H1 (cell line): ENCODE data around the gene NR2F6. TPM values are rescaled to one million over a fixed set of nuclear protein-coding genes. Genes with fewer than 3 reads are reported as not detected.

Source experiments
- CTCF ChIA-PET: fragments of 300-600 bp; sonication (Branson Sonifier 250); formaldehyde crosslinking; loops from one replicate; lab custom pipeline; 2021; ENCODE audit not compliant: partially characterized antibody; lab: Charles Lee
- POLR2A ChIA-PET: fragments of 300-600 bp; sonication (Branson Sonifier 250); formaldehyde crosslinking; loops from one replicate; lab custom pipeline; 2021; ENCODE audit warnings: inconsistent platforms; ENCODE audit not compliant: partially characterized antibody; lab: Charles Lee
- DNase-seq, 2 experiments: peaks; one replicate each; pipeline versions ENCODE4 v3.0.0 to v3.0.0-alpha.2; 2010 to 2022; ENCODE audit warnings: low spot score in 2 of 2, low read depth in 1 of 2, mixed read lengths in 1 of 2
- FAIRE-seq: peaks from 2 replicates; lab custom pipeline; 2011; peaks lifted over from hg19 to GRCh38; lab: Jason Lieb, UNC
- H2AFZ ChIP-seq: 2 replicates; pipeline ENCODE4 v1.8.1; 2012; ENCODE audit warnings: low read length, inconsistent platforms
- H2AK5ac ChIP-seq: 2 replicates; pipeline ENCODE4 v1.6.1; 2013; ENCODE audit warnings: low read depth, low read length
- H2BK120ac ChIP-seq: replicated peaks from 2 replicates; pipeline ENCODE3; 2013; ENCODE audit warnings: low read depth, low read length, inconsistent platforms
- H2BK12ac ChIP-seq: 2 replicates; pipeline ENCODE4 v1.6.1; 2013; ENCODE audit warnings: low read depth, low read length
- H2BK15ac ChIP-seq: 2 replicates; pipeline ENCODE4 v1.6.1; 2013; ENCODE audit warnings: low read length
- H2BK20ac ChIP-seq: 2 replicates; pipeline ENCODE4 v1.6.1; 2013; ENCODE audit warnings: low read length
- H2BK5ac ChIP-seq: 2 replicates; pipeline ENCODE4 v1.6.1; 2013; ENCODE audit warnings: low read depth, low read length
- H3K14ac ChIP-seq: 2 replicates; pipeline ENCODE4 v1.6.1; 2013; ENCODE audit warnings: inconsistent platforms; ENCODE audit not compliant: insufficient read length
- H3K18ac ChIP-seq: 2 replicates; pipeline ENCODE4 v1.6.1; 2013; ENCODE audit warnings: low read length; ENCODE audit errors: extremely low read depth
- H3K23ac ChIP-seq: 2 replicates; pipeline ENCODE4 v1.6.1; 2013; ENCODE audit warnings: inconsistent platforms; ENCODE audit not compliant: insufficient read length
- H3K23me2 ChIP-seq: 2 replicates; pipeline ENCODE4 v1.6.1; 2013; ENCODE audit warnings: low read depth, low read length
- H3K27ac ChIP-seq: 2 replicates; pipeline ENCODE4 v1.6.1; 2011; ENCODE audit warnings: low read depth, low read length, inconsistent platforms
- H3K27me3 ChIP-seq, 4 experiments: replicated peaks in 1 of 4; 1 replicate in 1 of 4; 2 replicates in 3 of 4; pipeline versions ENCODE4 v1.6.1 to v1.8.1; 2011 to 2013; ENCODE audit warnings: low read length in 3 of 4, mild to moderate bottlenecking in 3 of 4, inconsistent platforms in 2 of 4, mixed read lengths in 2 of 4, moderate library complexity in 1 of 4; ENCODE audit not compliant: control insufficient read depth in 3 of 4, insufficient read depth in 3 of 4; ENCODE audit errors: extremely low read depth in 1 of 4
- H3K36me3 ChIP-seq, 4 experiments: 2 replicates each; pipeline versions ENCODE4 v1.6.1 to v1.8.1; 2011 to 2013; ENCODE audit warnings: mild to moderate bottlenecking in 4 of 4, low read length in 3 of 4, moderate library complexity in 2 of 4, control low read depth in 1 of 4, inconsistent platforms in 1 of 4; ENCODE audit not compliant: insufficient read depth in 4 of 4, control insufficient read depth in 2 of 4
- H3K4ac ChIP-seq: replicated peaks from 2 replicates; pipeline ENCODE3; 2013; ENCODE audit warnings: low read length, low read depth, mixed read lengths, inconsistent platforms; ENCODE audit not compliant: insufficient read length
- H3K4me1 ChIP-seq, 4 experiments: replicated peaks in 1 of 4; 1 replicate in 1 of 4; 2 replicates in 3 of 4; pipeline versions ENCODE4 v1.6.1 to v1.8.1; 2011 to 2013; ENCODE audit warnings: low read length in 3 of 4, inconsistent platforms in 2 of 4, mixed read lengths in 1 of 4; ENCODE audit not compliant: insufficient read depth in 4 of 4, control insufficient read depth in 3 of 4
- H3K4me2 ChIP-seq, 2 experiments: 2 replicates each; pipeline versions ENCODE4 v1.6.1 to v1.8.1; 2011 to 2013; ENCODE audit warnings: low read depth in 2 of 2, low read length in 2 of 2, control low read depth in 1 of 2, inconsistent platforms in 1 of 2, mild to moderate bottlenecking in 1 of 2; ENCODE audit not compliant: insufficient read depth in 1 of 2
- H3K4me3 ChIP-seq, 4 experiments: fragments of 200-600, 300-600 bp in 1 of 4; sonication (generic), shearing (Covaris generic), sonication (Bioruptor Twin) in 1 of 4; 2 replicates each; pipeline versions ENCODE4 v1.5.1 to v1.8.1; 2011 to 2016; ENCODE audit warnings: low read length in 4 of 4, low read depth in 3 of 4, control low read depth in 2 of 4, inconsistent platforms in 2 of 4, mild to moderate bottlenecking in 2 of 4, mixed read lengths in 1 of 4, moderate library complexity in 1 of 4; ENCODE audit not compliant: insufficient read depth in 2 of 4; ENCODE audit errors: extremely low read depth in 1 of 4
- H3K56ac ChIP-seq: replicated peaks from 2 replicates; pipeline ENCODE3; 2013; ENCODE audit warnings: low read depth, mild to moderate bottlenecking, mixed read lengths, low read length, inconsistent platforms; ENCODE audit not compliant: insufficient read length
- H3K79me1 ChIP-seq: 2 replicates; pipeline ENCODE4 v1.6.1; 2013; ENCODE audit warnings: low read depth, low read length, control low read depth
- H3K79me2 ChIP-seq, 2 experiments: 2 replicates each; pipeline versions ENCODE4 v1.6.1 to v1.8.1; 2012 to 2013; ENCODE audit warnings: low read length in 2 of 2, mild to moderate bottlenecking in 2 of 2, inconsistent platforms in 1 of 2; ENCODE audit not compliant: insufficient read depth in 2 of 2, control insufficient read depth in 1 of 2
- H3K9ac ChIP-seq, 4 experiments: replicated peaks in 1 of 4; 1 replicate in 1 of 4; 2 replicates in 3 of 4; pipeline versions ENCODE4 v1.6.1 to v1.8.1; 2011 to 2013; ENCODE audit warnings: low read depth in 3 of 4, low read length in 3 of 4, control low read depth in 2 of 4, mild to moderate bottlenecking in 2 of 4, moderate library complexity in 2 of 4, inconsistent platforms in 1 of 4; ENCODE audit errors: extremely low read depth in 1 of 4
- H3K9me3 ChIP-seq, 2 experiments: 2 replicates each; pipeline versions ENCODE4 v1.6.1 to v1.8.1; 2012 to 2013; ENCODE audit warnings: mild to moderate bottlenecking in 2 of 2, moderate library complexity in 2 of 2, control low read depth in 1 of 2, inconsistent platforms in 1 of 2, low read depth in 1 of 2, low read length in 1 of 2, mixed read lengths in 1 of 2; ENCODE audit not compliant: insufficient read depth in 2 of 2
- H4K20me1 ChIP-seq, 2 experiments: replicated peaks in 1 of 2; 2 replicates each; pipeline versions ENCODE3 to v1.8.1; 2011 to 2013; ENCODE audit warnings: inconsistent platforms in 2 of 2, low read length in 2 of 2, mild to moderate bottlenecking in 1 of 2; ENCODE audit not compliant: insufficient read depth in 2 of 2, control insufficient read depth in 1 of 2
- H4K5ac ChIP-seq: 2 replicates; pipeline ENCODE4 v1.6.1; 2013; ENCODE audit warnings: low read length, low read depth, mixed read lengths, inconsistent platforms; ENCODE audit not compliant: insufficient read length
- H4K8ac ChIP-seq: 2 replicates; pipeline ENCODE4 v1.8.0; 2013; ENCODE audit warnings: mild to moderate bottlenecking, moderate library complexity, low read length, inconsistent platforms; ENCODE audit not compliant: insufficient read depth; ENCODE audit errors: extremely low read depth
- H4K91ac ChIP-seq: replicated peaks from 2 replicates; pipeline ENCODE3; 2013; ENCODE audit warnings: low read length, mixed read lengths, inconsistent platforms; ENCODE audit not compliant: insufficient read length
- EZH2 ChIP-seq: fragments of 200-600 bp; sonication (generic); IDR thresholded peaks from 2 replicates; pipeline ENCODE4 v1.7.1; 2012; ENCODE audit warnings: low read depth, mild to moderate bottlenecking, moderate library complexity, low read length, inconsistent platforms; ENCODE audit not compliant: severe bottlenecking
- KDM5A ChIP-seq: fragments of 200-600 bp; IDR thresholded peaks from 2 replicates; pipeline ENCODE4 v1.7.1; 2012; ENCODE audit warnings: mild to moderate bottlenecking, low read length, inconsistent platforms, mixed read lengths
- POLR2AphosphoS5 ChIP-seq: IDR thresholded peaks from 2 replicates; pipeline ENCODE4 v1.6.1; 2011; ENCODE audit warnings: low read depth, low read length
- SP1 ChIP-seq: IDR thresholded peaks from 2 replicates; pipeline ENCODE4 v1.6.1; 2011; ENCODE audit warnings: low read depth, low read length
- SRF ChIP-seq: IDR thresholded peaks from 2 replicates; pipeline ENCODE4 v1.6.1; 2011; ENCODE audit warnings: mild to moderate bottlenecking, low read depth, low read length, moderate library complexity
- WGBS, 2 experiments: shearing (Covaris generic) in 1 of 2; methylation state at CpG; one replicate each; pipeline versions ENCODE4 v1.1.6 to v1.1.7; 2013 to 2015; ENCODE audit warnings: low lambda C conversion rate in 2 of 2, mixed read lengths in 2 of 2, inconsistent platforms in 1 of 2, low coverage in 1 of 2, missing lambda C conversion rate in 1 of 2; ENCODE audit not compliant: insufficient replicate concordance in 2 of 2, insufficient coverage in 1 of 2, insufficient read length in 1 of 2; ENCODE audit errors: extremely low coverage in 1 of 2, missing lambda C conversion rate in 1 of 2; 5-methylcytosine and 5-hydroxymethylcytosine counted together
- polyA plus RNA-seq, 7 experiments: library from polyadenylated mRNA; depleted of rRNA in 3 of 7; stranded (reverse) in 5 of 7; unstranded in 2 of 7; fragments of >200 nt in 5 of 7; fragments of 200-250 nt in 2 of 7; gene quantifications; 1 replicate in 5 of 7; 2 replicates in 1 of 7; 4 replicates in 1 of 7; pipeline versions ENCODE4 v1.2.1 to v1.2.3, GENCODE V29; 2011 to 2013; ENCODE audit warnings: missing spikeins in 2 of 7, mixed read lengths in 2 of 7
- total RNA-seq: library from RNA; stranded (reverse); fragmentation: NEBNext Ultra II Directional; extraction: Animal tissue kit (Norgen Biotek cat#: 25700); gene quantifications from 2 replicates; pipeline ENCODE4 v1.2.1, GENCODE V29; 2021

NR2F6 gene
- total and polyA plus RNA-seq, 2 of the 8 experiments (the other 6 are each of a cell fraction or from before 2014, with no cell fraction given) = 99.7 to 114 TPM

DNA sequence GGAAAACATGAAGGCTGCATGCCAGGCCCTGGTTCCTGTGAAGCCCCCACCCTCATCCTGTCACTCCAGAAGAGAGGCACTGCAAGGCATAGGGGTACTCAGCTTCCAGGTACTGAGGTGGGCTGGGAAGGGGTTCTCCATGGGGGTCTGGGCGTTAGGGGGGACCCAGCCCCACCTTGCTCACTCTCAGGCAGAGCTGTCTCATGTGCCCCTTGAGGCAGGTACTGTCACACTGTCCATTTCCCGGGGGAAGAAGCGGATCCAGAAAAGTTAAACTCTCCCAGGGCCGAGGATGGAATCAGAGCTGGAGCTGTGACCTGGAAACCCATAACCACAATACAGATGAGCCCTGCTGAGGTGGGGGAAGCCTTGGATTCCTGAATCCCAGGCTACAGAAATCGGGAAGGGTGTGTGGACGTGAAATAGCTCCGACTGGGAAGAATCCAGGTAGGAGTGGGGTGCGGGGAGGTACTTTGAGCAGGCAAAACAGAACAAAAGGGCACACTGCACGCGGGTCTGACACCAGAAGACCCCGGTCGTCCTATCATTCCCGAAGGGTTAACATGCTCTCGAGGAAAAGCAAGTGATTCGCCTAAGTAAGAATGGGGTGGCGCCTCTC lies 31.1 kb downstream of the NR2F6 start:
- CTCF ChIA-PET = interaction anchor here (0.6 to 1.8 kb wide), 7 partner anchors 9 to 94 kb away, joined by 3 to 5 read pairs (median 3); partner anchors contain the start of gene DDA1
- H3K27ac ChIP-seq = peak overlapping the region; percentile 98
- peak overlapping the region; percentile 84 for H2BK5ac ChIP-seq
- H3K36me3 ChIP-seq = peaks cover 4 to 13% (median 8%) of the 10 kb centered on the region in 4 experiments; a peak in 5 of 8 replicates
- peak overlapping the region; percentile 41 for H3K18ac ChIP-seq
- FAIRE-seq (no peak), DNase-seq (peak in 1 of 2 experiments; percentile 52)
- no peaks in the 10 kb centered on the region; a peak in 1 of 4 replicates for H3K79me2 ChIP-seq
- peaks cover 7% of the 10 kb centered on the region for H3K23me2 ChIP-seq
- no peak overlapping the region for H2BK120ac ChIP-seq
- H3K9me3 ChIP-seq = no peaks in the 10 kb centered on the region
- H4K5ac ChIP-seq = peak overlapping the region; percentile 19
- no peaks in the 10 kb centered on the region for H4K20me1 ChIP-seq
- 33% methylated on average over 16 of the region's 16 CpGs; no CpG with 5 or more reads in 1 of the 2 experiments for WGBS, 2 experiments
- 0 out of 2 replicates have a peak overlapping the region, but pooled peaks have one; percentile 71 for H2BK12ac ChIP-seq
- H3K27me3 ChIP-seq = no peaks in the 10 kb centered on the region
- H2AK5ac ChIP-seq = peak overlapping the region; percentile 77
- peak overlapping the region; percentile 63 to 79 (median 77) for H3K4me3 ChIP-seq
- H3K14ac ChIP-seq = no peak overlapping the region
- no peak overlapping the region for H2BK20ac ChIP-seq
- H2BK15ac ChIP-seq = peak overlapping the region; percentile 96
- H3K56ac ChIP-seq = peak overlapping the region; percentile 80
- H4K8ac ChIP-seq = peak overlapping the region; percentile 96; the same call in 1 of the 2 replicates
- peak overlapping the region; percentile 39 for H4K91ac ChIP-seq
- POLR2A ChIA-PET = interaction anchor here (0.8 to 4.2 kb wide), 25 partner anchors 9 to 388 kb away, joined by 3 to 79 read pairs (median 5); partner anchors contain the start of genes ANKLE1, ANO8, BABAM1 and DDA1
- H3K4me2 ChIP-seq = peak overlapping the region; percentile 84 to 94
- TF ChIP-seq SP1 (no peak), EZH2 (no peak), POLR2AphosphoS5 (peak; percentile 2; the same call in 1 of the 2 replicates), SRF (no peak), KDM5A (no peak)
- peak overlapping the region; percentile 30 for H3K4ac ChIP-seq
- peak overlapping the region; percentile 60 to 93 (median 86) for H3K9ac ChIP-seq
- H3K79me1 ChIP-seq = peaks cover 4% of the 10 kb centered on the region; the same call in 1 of the 2 replicates
- H3K4me1 ChIP-seq = peaks cover 0 to 14% (median 7%) of the 10 kb centered on the region in 4 experiments; a peak in 6 of 7 replicates
- no peak overlapping the region; the same call in 1 of the 2 replicates for H2AFZ ChIP-seq
- H3K23ac ChIP-seq = no peak overlapping the region
